Ovary (tissue), 9 donors: ENCODE results near the gene PCYT1A. TPM values are rescaled to one million over a fixed set of nuclear protein-coding genes. Genes with fewer than 3 reads are reported as not detected.

Experiments used
- DNase-seq, 5 donors: peaks; one replicate each; pipeline ENCODE4 v3.0.0-alpha.2; 2019 to 2020
- H3K27ac ChIP-seq, 2 donors: fragments of 200-600 bp; one replicate each; pipeline versions ENCODE4 v1.5.1 to v1.8.0; 2019 to 2022
- H3K27me3 ChIP-seq: fragments of 200-600 bp; one replicate; pipeline ENCODE4 v1.8.0; 2022
- H3K36me3 ChIP-seq: fragments of 200-600 bp; sonication (generic); one replicate; pipeline ENCODE4 v1.5.1; 2019
- H3K4me1 ChIP-seq: one replicate; pipeline ENCODE4 v1.8.1; 2013; ENCODE audit warnings: mild to moderate bottlenecking, moderate library complexity; ENCODE audit not compliant: insufficient read depth
- H3K4me3 ChIP-seq: fragments of 200-600 bp; sonication (generic); one replicate; pipeline ENCODE4 v1.5.1; 2017
- H3K9me3 ChIP-seq, 2 donors: fragments of 200-600 bp in 1 of 2; sonication (generic) in 1 of 2; one replicate each; pipeline versions ENCODE4 v1.5.1 to v1.8.1; 2013 to 2019; ENCODE audit warnings: mild to moderate bottlenecking in 1 of 2, moderate library complexity in 1 of 2
- CTCF ChIP-seq, 3 donors: fragments of 450-650 bp in 2 of 3; fragments of 200-600 bp in 1 of 3; IDR thresholded peaks; one replicate each; pipeline versions ENCODE4 v1.5.1 to v1.8.0; 2016 to 2022; ENCODE audit warnings: antibody characterized with exemption in 3 of 3, mild to moderate bottlenecking in 1 of 3
- EP300 ChIP-seq: sonication (generic); formaldehyde crosslinking; IDR thresholded peaks from one replicate; pipeline ENCODE4 v1.6.1; 2017; ENCODE audit warnings: antibody characterized with exemption
- POLR2A ChIP-seq: fragments of 450-650 bp; IDR thresholded peaks from one replicate; pipeline ENCODE4 v1.6.1; 2017; ENCODE audit warnings: antibody characterized with exemption, mild to moderate bottlenecking, moderate library complexity
- WGBS, 3 donors: extraction: QIAGEN DNeasy Blood & Tissue Kit in 1 of 3; methylation state at CpG; one replicate each; pipeline versions ENCODE4 v1.1.5 to v1.1.7; 2013 to 2017; 5-methylcytosine and 5-hydroxymethylcytosine counted together
- intact Hi-C, 4 donors: fragments of 100-400 bp; cut with DNase I; formaldehyde crosslinking; loops; one replicate each; pipeline versions ENCODE4 v1.11.0 to v1.15.1; 2022 to 2023
- polyA plus RNA-seq, 2 donors: library from polyadenylated mRNA; stranded (reverse); fragments of 200-250 nt in 1 of 2; fragments of 350-450 nt in 1 of 2; fragmentation: Illumina TruSeq in 1 of 2; extraction: RNeasy Lipid Tissue Mini Kit (QIAGEN cat#74804) in 1 of 2; gene quantifications; one replicate each; pipeline ENCODE4 v1.2.3, GENCODE V29; 2013 to 2014
- total RNA-seq, 7 donors: library from RNA; depleted of rRNA in 2 of 7; stranded (reverse); fragments of >200 nt in 2 of 7; fragmentation: NEBNext Ultra II Directional in 3 of 7; extraction: Animal tissue kit (Norgen Biotek cat#: 25700) in 3 of 7; gene quantifications; one replicate each; pipeline versions ENCODE4 v1.1.0 to v1.2.4, GENCODE V29; 2016 to 2023
- donor health status: DM: no; HTN: no; CAD: no; lungs with moderate emphysema.
- donor health status: DM: no; HTN: no; CAD: no.
- donor health status: Bipolar disorder and iron deficiency.
- donor health status: DM: yes; HTN: yes; CAD: no.
- donor health status: DM: no; HTN: no; CAD: no.
- donor health status: DM: yes; HTN: yes; CAD: no.

PCYT1A gene
- total and polyA plus RNA-seq, 9 donors: 16.3 to 58.1 (median 33.7) TPM

- no peaks in the 10 kb centered on the region for H3K9me3 ChIP-seq
- H3K27ac ChIP-seq: no peak overlapping the region
- no peak overlapping the region for H3K4me3 ChIP-seq
- WGBS, 3 donors: 94 to 96% (median 95%) methylated on average over 14 of the region's 14 CpGs
- H3K4me1 ChIP-seq: peaks cover 7% of the 10 kb centered on the region
- H3K36me3 ChIP-seq: no peaks in the 10 kb centered on the region
- no peaks in the 10 kb centered on the region for H3K27me3 ChIP-seq
- DNase-seq: no peak
- intact Hi-C loops: loop anchor here (2.0 to 5.0 kb wide), 2 partner anchors 123 kb away; no protein-coding TSS in a partner anchor
- TF ChIP-seq CTCF (IDR thresholded peaks at IDR 0.05) (no peak), POLR2A (no peak), EP300 (no peak)
These were observed 91.8 kb downstream of the PCYT1A start for GRCh38 chr3:196195664-196196265.

- H3K27ac ChIP-seq: peak overlapping the region in 1 of 2 donors; percentile 38
- 77 to 87% (median 82%) methylated on average over 5 of the region's 5 CpGs for WGBS, 3 donors
These were observed 93.0 kb downstream of the PCYT1A start for GRCh38 chr3:196194542-196194915.

GRCh38 chr3:196193736-196194541 is 93.6 kb downstream of the PCYT1A start:
- intact Hi-C loops: no loop called here
- peaks cover 6% of the 10 kb centered on the region for H3K4me1 ChIP-seq
- TF ChIP-seq POLR2A (no peak), CTCF (IDR thresholded peaks at IDR 0.05) (no peak), EP300 (no peak)
- peak overlapping the region; percentile 37 to 38 for H3K27ac ChIP-seq
- peak in 3 of 5 donors; percentile 46 to 66 (median 48) for DNase-seq
- no peak overlapping the region for H3K4me3 ChIP-seq
- no peaks in the 10 kb centered on the region for H3K9me3 ChIP-seq
- no peaks in the 10 kb centered on the region for H3K27me3 ChIP-seq
- 58 to 76% (median 61%) methylated on average over 13 of the region's 13 CpGs for WGBS, 3 donors
- no peaks in the 10 kb centered on the region for H3K36me3 ChIP-seq

More at GRCh38 chr3:196194542-196194915, 93.0 kb downstream of the PCYT1A start:
- no peak for DNase-seq
- no peak for TF ChIP-seq CTCF (IDR thresholded peaks at IDR 0.05)
- no peak for TF ChIP-seq EP300
- TF ChIP-seq POLR2A: no peak
- no peaks in the 10 kb centered on the region for H3K36me3 ChIP-seq
- no peaks in the 10 kb centered on the region for H3K9me3 ChIP-seq
- H3K4me3 ChIP-seq: no peak overlapping the region
- H3K27me3 ChIP-seq: no peaks in the 10 kb centered on the region
- intact Hi-C loops: no loop called here
- H3K4me1 ChIP-seq: peaks cover 9% of the 10 kb centered on the region

GRCh38 chr3:196193133-196193735 is 94.3 kb downstream of the PCYT1A start:
- intact Hi-C loops: no loop called here
- no peaks in the 10 kb centered on the region for H3K36me3 ChIP-seq
- H3K4me1 ChIP-seq: peaks cover 6% of the 10 kb centered on the region
- H3K4me3 ChIP-seq: no peak overlapping the region
- H3K9me3 ChIP-seq: no peaks in the 10 kb centered on the region
- 69 to 74% (median 72%) methylated on average over 15 of the region's 15 CpGs for WGBS, 3 donors
- no peak for TF ChIP-seq POLR2A
- TF ChIP-seq CTCF (IDR thresholded peaks at IDR 0.05): no peak
- TF ChIP-seq EP300: no peak
- H3K27ac ChIP-seq: peak overlapping the region in 1 of 2 donors; percentile 37
- no peak for DNase-seq
- no peaks in the 10 kb centered on the region for H3K27me3 ChIP-seq
